Liver (tissue), 9 donors: Measurements from ENCODE around the gene SPTB. TPM values are rescaled to one million over a fixed set of nuclear protein-coding genes. Genes with fewer than 3 reads are reported as not detected.

Experiments
- DNase-seq: peaks from one replicate; pipeline ENCODE4 v3.0.0-alpha.2; 2017; ENCODE audit warnings: low spot score
- H3K27ac ChIP-seq, 2 donors: one replicate each; pipeline ENCODE4 v1.7.0; 2013; ENCODE audit warnings: inconsistent platforms in 2 of 2, low read length in 2 of 2, control low read depth in 1 of 2, low read depth in 1 of 2, mild to moderate bottlenecking in 1 of 2
- H3K27me3 ChIP-seq, 4 donors: one replicate each; pipeline versions ENCODE4 v1.6.1 to v1.7.0; 2013; ENCODE audit warnings: low read length in 3 of 4, inconsistent platforms in 1 of 4, mild to moderate bottlenecking in 1 of 4, moderate library complexity in 1 of 4; ENCODE audit not compliant: control insufficient read depth in 4 of 4, insufficient read depth in 4 of 4
- H3K36me3 ChIP-seq, 4 donors: one replicate each; pipeline versions ENCODE4 v1.6.1 to v1.7.0; 2013; ENCODE audit warnings: low read length in 3 of 4, mild to moderate bottlenecking in 3 of 4, low read depth in 1 of 4, moderate library complexity in 1 of 4; ENCODE audit not compliant: control insufficient read depth in 4 of 4, insufficient read depth in 3 of 4
- H3K4me1 ChIP-seq, 4 donors: one replicate each; pipeline versions ENCODE4 v1.6.1 to v1.7.0; 2013; ENCODE audit warnings: low read length in 3 of 4, mild to moderate bottlenecking in 3 of 4, moderate library complexity in 1 of 4; ENCODE audit not compliant: control insufficient read depth in 4 of 4, insufficient read depth in 4 of 4
- H3K4me3 ChIP-seq, 3 donors: one replicate each; pipeline versions ENCODE4 v1.6.1 to v1.7.0; 2013; ENCODE audit warnings: low read length in 3 of 3, control low read depth in 1 of 3, low read depth in 1 of 3, mild to moderate bottlenecking in 1 of 3
- H3K9ac ChIP-seq, 2 donors: one replicate each; pipeline ENCODE4 v1.7.0; 2013; ENCODE audit warnings: low read length in 2 of 2, mild to moderate bottlenecking in 2 of 2, moderate library complexity in 2 of 2, control low read depth in 1 of 2, low read depth in 1 of 2
- H3K9me3 ChIP-seq, 4 donors: one replicate each; pipeline versions ENCODE4 v1.6.1 to v1.7.0; 2013; ENCODE audit warnings: low read length in 3 of 4; ENCODE audit not compliant: control insufficient read depth in 4 of 4
- ATF3 ChIP-seq: IDR thresholded peaks from 2 replicates; pipeline ENCODE4 v1.6.1; 2016; ENCODE audit warnings: antibody characterized with exemption
- EGR1 ChIP-seq, 2 donors: IDR thresholded peaks; 2 replicates each; pipeline ENCODE4 v1.6.1; 2016 to 2018; ENCODE audit warnings: antibody characterized with exemption in 2 of 2, low read depth in 2 of 2
- FOXA1 ChIP-seq: IDR thresholded peaks from 2 replicates; pipeline ENCODE4 v1.6.1; 2016; ENCODE audit warnings: antibody characterized with exemption
- FOXA2 ChIP-seq: IDR thresholded peaks from 2 replicates; pipeline ENCODE4 v1.6.1; 2016; ENCODE audit warnings: antibody characterized with exemption
- GABPA ChIP-seq, 2 donors: IDR thresholded peaks in 1 of 2; conservative IDR thresholded peaks in 1 of 2; 2 replicates each; pipeline ENCODE4 v1.6.1; 2016; ENCODE audit warnings: antibody characterized with exemption in 2 of 2, mild to moderate bottlenecking in 1 of 2, moderate library complexity in 1 of 2
- HNF4G ChIP-seq: IDR thresholded peaks from 2 replicates; pipeline ENCODE4 v1.6.1; 2016; ENCODE audit warnings: antibody characterized with exemption
- JUND ChIP-seq, 2 donors: IDR thresholded peaks; 2 replicates each; pipeline ENCODE4 v1.6.1; 2016; ENCODE audit warnings: antibody characterized with exemption in 2 of 2
- NR2F2 ChIP-seq: IDR thresholded peaks from 2 replicates; pipeline ENCODE4 v1.6.1; 2016; ENCODE audit warnings: antibody characterized with exemption
- RAD21 ChIP-seq, 2 donors: IDR thresholded peaks; 2 replicates each; pipeline ENCODE4 v1.6.1; 2016; ENCODE audit warnings: antibody characterized with exemption in 2 of 2, mild to moderate bottlenecking in 2 of 2
- REST ChIP-seq: IDR thresholded peaks from 2 replicates; pipeline ENCODE4 v1.6.1; 2016; ENCODE audit warnings: antibody characterized with exemption, mild to moderate bottlenecking
- RXRA ChIP-seq, 2 donors: IDR thresholded peaks; 2 replicates each; pipeline ENCODE4 v1.6.1; 2017 to 2018; ENCODE audit warnings: antibody characterized with exemption in 2 of 2, mild to moderate bottlenecking in 1 of 2
- TAF1 ChIP-seq: conservative IDR thresholded peaks from 2 replicates; pipeline ENCODE4 v1.6.1; 2016; ENCODE audit warnings: antibody characterized with exemption, mild to moderate bottlenecking
- YY1 ChIP-seq: IDR thresholded peaks from 2 replicates; pipeline ENCODE4 v1.6.1; 2016; ENCODE audit warnings: antibody characterized with exemption, mild to moderate bottlenecking
- ZBTB33 ChIP-seq: IDR thresholded peaks from 2 replicates; pipeline ENCODE4 v1.6.1; 2016; ENCODE audit warnings: antibody characterized with exemption
- WGBS: extraction: QIAGEN DNeasy Blood & Tissue Kit; methylation state at CpG from one replicate; pipeline ENCODE4 v1.1.7; 2013; 5-methylcytosine and 5-hydroxymethylcytosine counted together
- polyA plus RNA-seq, 2 donors: library from polyadenylated mRNA; stranded (reverse) in 1 of 2; unstranded in 1 of 2; fragments of 200-250 nt in 1 of 2; fragments of >200 nt in 1 of 2; fragmentation: Nextera tagmentation in 1 of 2; extraction: Ambion mirVana in 1 of 2; gene quantifications; one replicate each; pipeline versions ENCODE4 v1.2.1 to v1.2.3, GENCODE V29; 2013 to 2015
- total RNA-seq, 2 donors: library from RNA; depleted of rRNA; stranded (reverse); fragments of >200 nt; gene quantifications; one replicate each; pipeline ENCODE4 v1.2.3, GENCODE V29; 2014
- TF ChIP-seq, protein P1 (sequence below): fragments of 150-350 bp; IDR thresholded peaks from 2 replicates; pipeline ENCODE4 v1.5.1; 2017; ENCODE audit warnings: improper control_type of control experiment, low read depth, low read length; ENCODE audit not compliant: missing input control
- donor health status: healthy.
- donor health status: healthy.
- donor health status: healthy.
- donor health status: healthy.
- donor health status: healthy.

SPTB gene
- total and polyA plus RNA-seq, 4 donors, result 0.12 to 332 (median 0.26) TPM

DNA sequence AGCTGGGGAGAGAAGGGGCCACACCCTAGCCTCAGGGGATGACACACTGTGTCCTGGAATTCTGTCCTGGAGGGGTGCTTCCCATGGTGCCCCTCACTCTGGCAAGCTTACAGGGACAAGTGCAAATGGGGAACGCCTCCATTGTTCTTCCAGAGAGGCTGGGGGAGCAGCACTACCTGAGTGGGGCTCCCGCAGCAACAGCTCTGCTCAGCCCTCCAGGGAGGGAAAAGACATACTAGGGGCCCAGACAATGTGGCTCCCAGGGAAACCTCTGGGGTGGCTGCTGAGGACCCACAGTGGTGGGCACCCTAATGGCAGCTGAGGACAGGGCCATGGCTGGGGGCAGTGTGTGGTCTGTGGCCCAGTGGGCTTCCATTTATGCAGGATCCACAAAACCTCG lies 106.1 kb downstream of the SPTB start:
- 96% methylated on average over 3 of the region's 3 CpGs for WGBS
- TF ChIP-seq JUND (IDR thresholded peaks at IDR 0.05) (no peak), FOXA1 (no peak), NR2F2 (no peak), YY1 (no peak), FOXA2 (no peak), GABPA (IDR thresholded peaks at IDR 0.05 in 1 of 2, conservative IDR thresholded peaks at IDR 0.05 in 1 of 2) (no peak)
- DNase-seq, result no peak

GRCh38 chr14:64773046-64773445 lies 106.7 kb downstream of the SPTB start:
- Histone ChIP-seq H3K27me3 (no peaks in the 10 kb centered on the region), H3K4me1 (peaks cover 0 to 5% (median 2%) of the 10 kb centered on the region in 4 donors), H3K9ac (no peak overlapping the region), H3K4me3 (no peak overlapping the region), H3K9me3 (no peaks in the 10 kb centered on the region), H3K27ac (no peak overlapping the region), H3K36me3 (no peaks in the 10 kb centered on the region)
- WGBS, result 97% methylated on average over 18 of the region's 18 CpGs
- DNase-seq, result no peak
- no peak for TF ChIP-seq JUND (IDR thresholded peaks at IDR 0.05)
- TF ChIP-seq FOXA1, result no peak
- TF ChIP-seq RAD21 (IDR thresholded peaks at IDR 0.05), result no peak
- TF ChIP-seq TAF1, result no peak
- TF ChIP-seq ATF3, result no peak
- no peak for TF ChIP-seq HNF4G
- TF ChIP-seq, protein P1, sequence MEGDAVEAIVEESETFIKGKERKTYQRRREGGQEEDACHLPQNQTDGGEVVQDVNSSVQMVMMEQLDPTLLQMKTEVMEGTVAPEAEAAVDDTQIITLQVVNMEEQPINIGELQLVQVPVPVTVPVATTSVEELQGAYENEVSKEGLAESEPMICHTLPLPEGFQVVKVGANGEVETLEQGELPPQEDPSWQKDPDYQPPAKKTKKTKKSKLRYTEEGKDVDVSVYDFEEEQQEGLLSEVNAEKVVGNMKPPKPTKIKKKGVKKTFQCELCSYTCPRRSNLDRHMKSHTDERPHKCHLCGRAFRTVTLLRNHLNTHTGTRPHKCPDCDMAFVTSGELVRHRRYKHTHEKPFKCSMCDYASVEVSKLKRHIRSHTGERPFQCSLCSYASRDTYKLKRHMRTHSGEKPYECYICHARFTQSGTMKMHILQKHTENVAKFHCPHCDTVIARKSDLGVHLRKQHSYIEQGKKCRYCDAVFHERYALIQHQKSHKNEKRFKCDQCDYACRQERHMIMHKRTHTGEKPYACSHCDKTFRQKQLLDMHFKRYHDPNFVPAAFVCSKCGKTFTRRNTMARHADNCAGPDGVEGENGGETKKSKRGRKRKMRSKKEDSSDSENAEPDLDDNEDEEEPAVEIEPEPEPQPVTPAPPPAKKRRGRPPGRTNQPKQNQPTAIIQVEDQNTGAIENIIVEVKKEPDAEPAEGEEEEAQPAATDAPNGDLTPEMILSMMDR, result no peak
- no peak for TF ChIP-seq FOXA2
- TF ChIP-seq REST, result no peak
- TF ChIP-seq EGR1 (IDR thresholded peaks at IDR 0.05; ENCODE audit: low read depth in 2 of 2), result no peak
- no peak for TF ChIP-seq YY1
- no peak for TF ChIP-seq RXRA (IDR thresholded peaks at IDR 0.05)
- TF ChIP-seq ZBTB33, result no peak

More for the DNA sequence above, 106.1 kb downstream of the SPTB start:
- no peak overlapping the region for H3K9ac ChIP-seq
- no peak overlapping the region for H3K4me3 ChIP-seq
- H3K4me1 ChIP-seq, result peaks cover 3 to 11% (median 8%) of the 10 kb centered on the region in 4 donors
- no peaks in the 10 kb centered on the region for H3K9me3 ChIP-seq
- H3K27me3 ChIP-seq, result no peaks in the 10 kb centered on the region
- H3K36me3 ChIP-seq, result no peaks in the 10 kb centered on the region
- H3K27ac ChIP-seq, result no peak overlapping the region
